ENCODE data around the gene CDYL.

The CDYL gene

DNA sequence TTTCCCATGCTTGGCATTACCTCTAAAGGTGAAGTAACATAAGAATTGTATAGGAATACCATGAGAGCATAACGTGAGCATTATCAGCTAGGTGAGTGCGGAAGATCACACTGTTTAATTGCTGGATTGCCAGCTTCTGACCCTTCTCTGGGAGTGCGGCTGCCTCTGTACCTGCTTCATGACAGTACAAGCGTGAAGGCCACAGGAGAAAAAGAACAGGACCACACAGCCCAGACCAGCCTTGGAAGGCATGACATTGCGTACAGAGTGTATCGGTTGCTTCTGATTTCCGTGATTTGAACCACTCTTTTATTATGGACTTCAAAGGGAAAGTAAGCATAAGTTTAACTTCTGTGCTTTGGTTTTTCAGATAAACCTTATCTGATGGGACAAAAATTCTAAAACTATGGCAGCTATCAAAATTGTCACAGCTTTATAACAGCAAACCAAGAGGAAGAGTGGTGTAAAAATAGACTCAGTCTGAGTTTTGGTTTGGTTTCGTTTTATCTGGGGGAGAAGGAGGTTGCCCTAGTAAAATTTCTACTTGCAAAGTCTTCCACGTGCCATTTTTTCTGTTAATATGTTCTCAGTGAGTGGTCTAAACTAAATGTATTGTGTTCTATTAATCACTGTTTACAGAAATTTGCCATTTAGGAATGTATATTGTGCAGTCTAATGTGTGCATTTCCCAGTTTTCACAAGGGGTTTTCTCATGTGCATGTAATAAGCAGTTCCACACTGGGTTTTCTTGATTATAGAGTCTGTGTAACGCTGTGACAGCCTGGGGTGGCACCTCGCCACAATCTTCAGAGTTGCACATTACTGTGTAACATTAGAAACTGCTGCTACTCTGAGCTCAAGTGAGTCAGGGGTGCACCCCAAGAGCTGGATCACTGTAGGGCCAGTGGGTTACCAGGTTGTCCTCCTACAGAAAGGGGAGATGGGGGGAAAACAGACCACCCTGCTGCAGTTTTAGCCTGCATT is 130.4 kb downstream of the CDYL start:
- Histone ChIP-seq H3K9me3 (ENCODE audit: control extremely low read depth in 1 of 5, control insufficient read depth in 4 of 5, insufficient read depth in 2 of 5, low read depth in 1 of 5, low read length in 4 of 5) (no peaks in the 10 kb centered on the region), H3K27me3 (replicated peaks in 2 of 5; ENCODE audit: control insufficient read depth in 4 of 5, insufficient read depth in 5 of 5, low read length in 4 of 5) (no peaks in the 10 kb centered on the region), H3K4me1 (ENCODE audit: control extremely low read depth in 1 of 4, control insufficient read depth in 4 of 4, insufficient read depth in 4 of 4, low read length in 3 of 4) (peaks cover 21 to 41% (median 29%) of the 10 kb centered on the region in 4 experiments), H3K4me3 (ENCODE audit: control insufficient read depth in 1 of 7, extremely low read depth in 1 of 7, insufficient read depth in 4 of 7, low read depth in 2 of 7, low read length in 6 of 7) (peak overlapping the region in 6 of 7 experiments; percentile 10 to 79 (median 59)), H3K27ac (ENCODE audit: insufficient read depth in 1 of 2, low read depth in 1 of 2, low read length in 2 of 2, poor library complexity in 1 of 2, severe bottlenecking in 2 of 2) (peak overlapping the region; percentile 25 to 74), H3K36me3 (ENCODE audit: control insufficient read depth in 4 of 4, insufficient read depth in 4 of 4, low read length in 3 of 4) (peaks cover 5 to 38% (median 9%) of the 10 kb centered on the region in 4 experiments)
- ChIA-PET CTCF (interaction anchor here (0.8 to 3.2 kb wide), 6 partner anchors 10 to 24 kb away, joined by 3 to 15 read pairs (median 4); no protein-coding TSS in a partner anchor), POLR2A (no interaction called here)
- peak in 2 of 3 donors; percentile 46 to 56 for DNase-seq
- 34% methylated on average over 7 of the region's 11 CpGs for WGBS (ENCODE audit: insufficient coverage)

DNA sequence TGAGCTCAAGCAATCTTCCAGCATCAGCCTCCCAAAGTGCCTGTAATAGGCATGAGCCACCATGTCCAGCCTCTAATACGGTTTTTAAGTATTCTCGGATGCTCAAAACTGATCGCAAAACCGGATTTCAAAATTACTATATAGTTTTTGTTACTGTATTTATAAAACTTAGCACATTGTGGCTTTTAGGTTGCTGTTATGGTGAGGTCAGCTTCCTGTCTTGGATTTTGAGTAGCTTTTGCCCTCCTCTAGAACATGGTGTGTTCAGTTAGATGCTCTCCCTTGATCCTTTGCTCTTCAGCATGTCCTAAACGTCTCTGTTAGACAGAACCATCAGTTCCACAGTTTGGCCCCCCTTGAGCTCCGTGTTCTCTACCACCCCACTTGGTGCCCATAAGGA is 131.4 kb downstream of the CDYL start:
- Histone ChIP-seq H3K36me3 (ENCODE audit: control insufficient read depth in 4 of 4, insufficient read depth in 4 of 4, low read length in 3 of 4) (peaks cover 2 to 42% (median 12%) of the 10 kb centered on the region in 4 experiments), H3K27ac (ENCODE audit: insufficient read depth in 1 of 2, low read depth in 1 of 2, low read length in 2 of 2, poor library complexity in 1 of 2, severe bottlenecking in 2 of 2) (no peak overlapping the region), H3K9me3 (ENCODE audit: control extremely low read depth in 1 of 5, control insufficient read depth in 4 of 5, insufficient read depth in 2 of 5, low read depth in 1 of 5, low read length in 4 of 5) (no peaks in the 10 kb centered on the region), H3K4me1 (ENCODE audit: control extremely low read depth in 1 of 4, control insufficient read depth in 4 of 4, insufficient read depth in 4 of 4, low read length in 3 of 4) (peaks cover 21 to 34% (median 28%) of the 10 kb centered on the region in 4 experiments), H3K4me3 (ENCODE audit: control insufficient read depth in 1 of 7, extremely low read depth in 1 of 7, insufficient read depth in 4 of 7, low read depth in 2 of 7, low read length in 6 of 7) (no peak overlapping the region), H3K27me3 (replicated peaks in 2 of 5; ENCODE audit: control insufficient read depth in 4 of 5, insufficient read depth in 5 of 5, low read length in 4 of 5) (no peaks in the 10 kb centered on the region)
- ChIA-PET POLR2A (no interaction called here), CTCF (interaction anchor here (0.8 to 3.2 kb wide), 5 partner anchors 11 to 23 kb away, joined by 3 to 15 read pairs (median 4); no protein-coding TSS in a partner anchor)
- DNase-seq, result no peak
- WGBS (ENCODE audit: insufficient coverage), result 50% methylated on average over 2 of the region's 6 CpGs

DNA sequence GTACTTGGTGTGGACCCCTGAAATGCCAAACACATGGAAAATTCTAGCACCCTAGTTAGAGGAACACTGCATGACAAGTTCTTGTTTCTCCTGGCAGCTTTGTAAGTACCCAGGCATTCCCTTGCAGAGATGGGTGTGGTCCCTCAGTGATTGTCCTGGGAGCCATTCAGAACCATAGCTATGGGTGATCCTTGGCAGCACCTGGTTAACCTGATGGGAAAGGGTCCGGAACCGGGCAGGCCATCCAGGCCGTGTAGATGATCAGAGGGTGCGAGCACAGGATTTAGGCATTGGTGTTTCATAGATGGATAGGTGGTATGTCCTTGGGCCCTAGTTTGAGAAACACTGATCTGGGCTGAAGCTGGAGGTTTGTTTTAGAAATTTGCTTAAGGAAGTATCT is 131.9 kb downstream of the CDYL start:
- Histone ChIP-seq H3K27ac (ENCODE audit: insufficient read depth in 1 of 2, low read depth in 1 of 2, low read length in 2 of 2, poor library complexity in 1 of 2, severe bottlenecking in 2 of 2) (no peak overlapping the region), H3K4me1 (ENCODE audit: control extremely low read depth in 1 of 4, control insufficient read depth in 4 of 4, insufficient read depth in 4 of 4, low read length in 3 of 4) (peaks cover 21 to 34% (median 28%) of the 10 kb centered on the region in 4 experiments), H3K4me3 (ENCODE audit: control insufficient read depth in 1 of 7, extremely low read depth in 1 of 7, insufficient read depth in 4 of 7, low read depth in 2 of 7, low read length in 6 of 7) (no peak overlapping the region), H3K36me3 (ENCODE audit: control insufficient read depth in 4 of 4, insufficient read depth in 4 of 4, low read length in 3 of 4) (peaks cover 2 to 44% (median 12%) of the 10 kb centered on the region in 4 experiments), H3K27me3 (replicated peaks in 2 of 5; ENCODE audit: control insufficient read depth in 4 of 5, insufficient read depth in 5 of 5, low read length in 4 of 5) (no peaks in the 10 kb centered on the region), H3K9me3 (ENCODE audit: control extremely low read depth in 1 of 5, control insufficient read depth in 4 of 5, insufficient read depth in 2 of 5, low read depth in 1 of 5, low read length in 4 of 5) (no peaks in the 10 kb centered on the region)
- ChIA-PET POLR2A (interaction anchor here (0.9 kb wide), 1 partner anchor 180 kb away, joined by 3 read pairs; no protein-coding TSS in a partner anchor), CTCF (interaction anchor here (1.2 to 3.2 kb wide), 5 partner anchors 11 to 24 kb away, joined by 3 to 15 read pairs (median 4); no protein-coding TSS in a partner anchor)
- no peak for DNase-seq
- no CpG with 5 or more reads among the region's 4 CpGs for WGBS (ENCODE audit: insufficient coverage)

DNA sequence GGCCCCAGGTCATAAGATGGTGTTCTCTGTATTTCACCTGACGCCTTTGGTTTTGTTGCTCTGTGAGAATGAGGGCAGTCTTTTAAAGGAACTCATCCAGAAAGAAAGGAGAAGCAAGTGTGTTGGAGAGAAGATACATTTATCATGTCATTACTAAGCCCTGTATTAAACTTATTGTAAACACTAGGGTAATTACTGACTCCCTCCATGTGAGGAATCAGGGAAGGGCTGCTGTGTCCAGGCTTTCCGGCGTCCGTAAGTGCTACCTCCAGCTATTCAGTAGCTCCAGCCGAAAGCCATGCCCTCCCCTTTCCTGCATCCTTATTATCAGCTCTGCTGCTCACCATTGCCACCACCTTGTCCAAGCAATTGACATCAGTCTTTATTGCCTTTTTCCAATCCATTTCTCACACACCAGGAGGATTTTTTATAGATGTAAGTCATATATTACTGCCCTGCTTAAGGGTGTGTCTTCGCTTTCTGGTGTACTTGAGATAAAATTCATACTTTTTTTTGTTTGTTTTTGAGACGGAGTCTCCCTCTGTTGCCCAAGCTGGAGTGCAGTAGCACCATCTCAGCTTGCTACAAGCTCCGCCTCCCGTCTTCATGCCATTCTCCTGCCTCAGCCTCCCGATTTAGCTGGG is 133.0 kb downstream of the CDYL start:
- H3K27ac ChIP-seq (ENCODE audit: insufficient read depth in 1 of 2, low read depth in 1 of 2, low read length in 2 of 2, poor library complexity in 1 of 2, severe bottlenecking in 2 of 2), result no peak overlapping the region
- POLR2A ChIA-PET, result interaction anchor here (0.7 to 0.9 kb wide), 2 partner anchors 81 to 181 kb away, joined by 3 read pairs; no protein-coding TSS in a partner anchor
- H3K27me3 ChIP-seq (replicated peaks in 2 of 5; ENCODE audit: control insufficient read depth in 4 of 5, insufficient read depth in 5 of 5, low read length in 4 of 5), result no peaks in the 10 kb centered on the region
- CTCF ChIA-PET, result interaction anchor here (1.2 to 3.2 kb wide), 3 partner anchors 10 to 25 kb away, joined by 3 to 8 read pairs (median 4); no protein-coding TSS in a partner anchor
- H3K9me3 ChIP-seq (ENCODE audit: control extremely low read depth in 1 of 5, control insufficient read depth in 4 of 5, insufficient read depth in 2 of 5, low read depth in 1 of 5, low read length in 4 of 5), result no peaks in the 10 kb centered on the region
- WGBS (ENCODE audit: insufficient coverage), result 97% methylated on average over 7 of the region's 10 CpGs
- H3K4me3 ChIP-seq (ENCODE audit: control insufficient read depth in 1 of 7, extremely low read depth in 1 of 7, insufficient read depth in 4 of 7, low read depth in 2 of 7, low read length in 6 of 7), result no peak overlapping the region
- H3K36me3 ChIP-seq (ENCODE audit: control insufficient read depth in 4 of 4, insufficient read depth in 4 of 4, low read length in 3 of 4), result peaks cover 2 to 33% (median 9%) of the 10 kb centered on the region in 4 experiments
- peaks cover 21 to 34% (median 28%) of the 10 kb centered on the region in 4 experiments for H3K4me1 ChIP-seq (ENCODE audit: control extremely low read depth in 1 of 4, control insufficient read depth in 4 of 4, insufficient read depth in 4 of 4, low read length in 3 of 4)
- DNase-seq, result no peak

DNA sequence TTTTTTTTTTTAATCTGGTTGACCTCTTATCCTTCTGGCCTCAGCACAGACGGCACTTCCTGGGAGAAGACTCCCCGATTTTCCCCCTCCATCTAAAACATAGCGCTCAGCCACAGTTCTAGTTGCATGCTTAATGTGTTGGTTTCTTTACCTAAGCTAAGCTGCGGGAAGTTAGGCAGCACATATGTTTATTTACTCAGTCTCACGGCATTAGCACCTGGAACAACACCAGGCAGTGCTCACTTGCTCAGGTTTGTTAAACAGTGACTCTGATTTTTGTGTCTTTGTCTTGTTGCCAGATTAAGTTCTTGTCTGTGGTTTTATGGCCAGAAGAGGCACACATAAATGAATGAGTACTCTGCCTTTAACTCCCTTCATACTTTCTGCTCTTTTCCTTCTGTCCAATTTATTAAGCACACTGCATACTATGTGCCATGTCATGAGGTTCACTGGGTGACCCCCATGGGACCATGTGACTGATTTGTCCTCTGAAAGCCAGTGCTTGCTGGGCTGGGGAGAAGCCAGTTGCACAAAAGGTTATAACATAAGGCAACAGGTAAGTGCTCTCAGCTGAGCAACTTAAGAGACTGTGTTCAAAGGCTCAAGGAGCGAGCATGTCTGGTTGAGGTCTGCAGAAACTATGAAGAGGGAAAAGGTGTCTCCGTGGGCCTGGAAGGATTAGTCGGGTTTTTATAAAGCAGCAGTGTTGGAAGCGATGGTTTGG is 134.0 kb downstream of the CDYL start:
- no peaks in the 10 kb centered on the region for H3K9me3 ChIP-seq (ENCODE audit: control extremely low read depth in 1 of 5, control insufficient read depth in 4 of 5, insufficient read depth in 2 of 5, low read depth in 1 of 5, low read length in 4 of 5)
- WGBS (ENCODE audit: insufficient coverage), result 99% methylated on average over 8 of the region's 9 CpGs
- H3K27ac ChIP-seq (ENCODE audit: insufficient read depth in 1 of 2, low read depth in 1 of 2, low read length in 2 of 2, poor library complexity in 1 of 2, severe bottlenecking in 2 of 2), result no peak overlapping the region
- no peak for DNase-seq
- H3K4me1 ChIP-seq (ENCODE audit: control extremely low read depth in 1 of 4, control insufficient read depth in 4 of 4, insufficient read depth in 4 of 4, low read length in 3 of 4), result peaks cover 20 to 32% (median 26%) of the 10 kb centered on the region in 4 experiments
- ChIA-PET CTCF (no interaction called here), POLR2A (no interaction called here)
- H3K36me3 ChIP-seq (ENCODE audit: control insufficient read depth in 4 of 4, insufficient read depth in 4 of 4, low read length in 3 of 4), result peaks cover 2 to 30% (median 8%) of the 10 kb centered on the region in 4 experiments
- H3K4me3 ChIP-seq (ENCODE audit: control insufficient read depth in 1 of 7, extremely low read depth in 1 of 7, insufficient read depth in 4 of 7, low read depth in 2 of 7, low read length in 6 of 7), result no peak overlapping the region
- H3K27me3 ChIP-seq (replicated peaks in 2 of 5; ENCODE audit: control insufficient read depth in 4 of 5, insufficient read depth in 5 of 5, low read length in 4 of 5), result no peaks in the 10 kb centered on the region

DNA sequence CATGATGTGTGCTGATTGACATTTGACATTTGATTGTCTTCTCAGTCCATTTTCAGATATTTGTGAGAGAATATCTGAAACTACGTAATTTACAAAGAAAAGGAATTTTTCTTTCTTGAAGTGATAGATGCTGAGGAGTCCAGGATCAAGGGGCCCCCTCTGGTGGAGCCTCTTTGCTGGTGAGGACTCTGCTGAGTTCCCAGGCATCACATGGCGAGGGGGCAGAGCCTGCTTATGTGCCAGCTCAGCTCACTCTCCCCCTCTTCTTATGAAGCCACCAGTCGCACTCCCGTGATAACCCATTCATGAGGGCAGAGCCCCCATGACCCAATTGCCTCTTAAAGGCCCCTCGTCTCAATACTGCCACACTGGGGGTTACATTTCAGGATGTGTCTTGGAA is 136.4 kb downstream of the CDYL start:
- no peak for DNase-seq
- Histone ChIP-seq H3K27ac (ENCODE audit: insufficient read depth in 1 of 2, low read depth in 1 of 2, low read length in 2 of 2, poor library complexity in 1 of 2, severe bottlenecking in 2 of 2) (no peak overlapping the region), H3K4me3 (ENCODE audit: control insufficient read depth in 1 of 7, extremely low read depth in 1 of 7, insufficient read depth in 4 of 7, low read depth in 2 of 7, low read length in 6 of 7) (no peak overlapping the region), H3K36me3 (ENCODE audit: control insufficient read depth in 4 of 4, insufficient read depth in 4 of 4, low read length in 3 of 4) (peaks cover 2 to 31% (median 8%) of the 10 kb centered on the region in 4 experiments), H3K9me3 (ENCODE audit: control extremely low read depth in 1 of 5, control insufficient read depth in 4 of 5, insufficient read depth in 2 of 5, low read depth in 1 of 5, low read length in 4 of 5) (no peaks in the 10 kb centered on the region), H3K4me1 (ENCODE audit: control extremely low read depth in 1 of 4, control insufficient read depth in 4 of 4, insufficient read depth in 4 of 4, low read length in 3 of 4) (peaks cover 4 to 23% (median 14%) of the 10 kb centered on the region in 4 experiments), H3K27me3 (replicated peaks in 2 of 5; ENCODE audit: control insufficient read depth in 4 of 5, insufficient read depth in 5 of 5, low read length in 4 of 5) (no peaks in the 10 kb centered on the region)
- 95% methylated on average over 5 of the region's 5 CpGs for WGBS (ENCODE audit: insufficient coverage)
- CTCF ChIA-PET, result no interaction called here
- POLR2A ChIA-PET, result no interaction called here

All from common myeloid progenitor, CD34-positive (primary cell).